HEK293T (cell line): Measurements from ENCODE around the gene ZNF646.

Experiments
- BHLHE40 ChIP-seq: fragments of 450-650 bp; IDR thresholded peaks from 2 replicates; pipeline ENCODE4 v1.6.1; 2016; ENCODE audit warnings: mild to moderate bottlenecking, moderate library complexity, borderline replicate concordance
- LEF1 ChIP-seq: fragments of 450-650 bp; IDR thresholded peaks from 2 replicates; pipeline ENCODE4 v1.6.1; 2017; ENCODE audit warnings: mild to moderate bottlenecking, borderline replicate concordance
- SUZ12 ChIP-seq: fragments of 450-650 bp; IDR thresholded peaks from 2 replicates; pipeline ENCODE4 v1.6.1; 2016; ENCODE audit warnings: mild to moderate bottlenecking
- TARDBP ChIP-seq: fragments of 450-650 bp; IDR thresholded peaks from 2 replicates; pipeline ENCODE4 v1.6.1; 2016

- TF ChIP-seq TARDBP (peak; percentile 92), BHLHE40 (no peak), LEF1 (no peak), SUZ12 (no peak)
Measured at GRCh38 chr16:31032736-31033708, 41.2 kb upstream of the ZNF646 start, which contains the start of gene STX4.
